Neural progenitor cell (in vitro differentiated cells): ENCODE measurements around the gene MGLL. TPM values are rescaled to one million over a fixed set of nuclear protein-coding genes. Genes with fewer than 3 reads are reported as not detected.

Experiments
- DNase-seq: peaks from one replicate; pipeline ENCODE4 v3.0.0-alpha.2; 2016; ENCODE audit warnings: low spot score
- H2AFZ ChIP-seq: fragments of 200-600 bp; sonication (generic); replicated peaks from 2 replicates; pipeline ENCODE4 v1.6.1; 2016; ENCODE audit warnings: antibody characterized with exemption
- H3F3A ChIP-seq: fragments of 200-600 bp; sonication (generic); 2 replicates; pipeline ENCODE4 v1.6.1; 2016; ENCODE audit warnings: antibody characterized with exemption, low read depth
- H3K27ac ChIP-seq: fragments of 200-600 bp; sonication (generic); 2 replicates; pipeline ENCODE4 v1.5.1; 2016; ENCODE audit warnings: mild to moderate bottlenecking
- H3K27me3 ChIP-seq: fragments of 200-600 bp; sonication (generic); 2 replicates; pipeline ENCODE4 v1.6.1; 2016; ENCODE audit warnings: mild to moderate bottlenecking, moderate library complexity
- H3K36me3 ChIP-seq: fragments of 200-600 bp; sonication (generic); 2 replicates; pipeline ENCODE4 v1.5.1; 2016
- H3K4me1 ChIP-seq: fragments of 200-600 bp; sonication (generic); 2 replicates; pipeline ENCODE4 v1.6.1; 2016; ENCODE audit warnings: mixed run types
- H3K4me2 ChIP-seq: fragments of 200-600 bp; sonication (generic); 2 replicates; pipeline ENCODE4 v1.6.1; 2016
- H3K4me3 ChIP-seq: fragments of 200-600 bp; sonication (generic); 2 replicates; pipeline ENCODE4 v1.5.1; 2016
- H3K79me2 ChIP-seq: fragments of 200-600 bp; sonication (generic); 2 replicates; pipeline ENCODE4 v1.6.1; 2016; ENCODE audit warnings: low read depth
- H3K9ac ChIP-seq: fragments of 200-600 bp; sonication (generic); 2 replicates; pipeline ENCODE4 v1.6.1; 2016
- H3K9me3 ChIP-seq: fragments of 200-600 bp; sonication (generic); 2 replicates; pipeline ENCODE4 v1.5.1; 2016; ENCODE audit warnings: low read depth
- H4K20me1 ChIP-seq: fragments of 200-600 bp; sonication (generic); 2 replicates; pipeline ENCODE4 v1.6.1; 2016; ENCODE audit warnings: low read depth
- H3K27ac Mint-ChIP-seq: 3 replicates; pipeline ENCODE4 v1.8.0; 2021; ENCODE audit warnings: mixed read lengths
- H3K27me3 Mint-ChIP-seq: 2 replicates; pipeline ENCODE4 v1.8.0; 2022; ENCODE audit warnings: low read depth, mild to moderate bottlenecking, inconsistent platforms, moderate library complexity, mixed read lengths; ENCODE audit not compliant: insufficient read depth
- H3K36me3 Mint-ChIP-seq: 3 replicates; pipeline ENCODE4 v1.8.0; 2021; ENCODE audit warnings: mixed read lengths
- H3K4me1 Mint-ChIP-seq: 3 replicates; pipeline ENCODE4 v1.8.0; 2021; ENCODE audit warnings: mixed read lengths
- H3K4me3 Mint-ChIP-seq: 3 replicates; pipeline ENCODE4 v1.8.0; 2021; ENCODE audit warnings: mild to moderate bottlenecking, moderate library complexity, mixed read lengths
- H3K9me3 Mint-ChIP-seq: 3 replicates; pipeline ENCODE4 v1.8.0; 2020; ENCODE audit warnings: mixed read lengths
- CTCF ChIP-seq: fragments of 200-600 bp; sonication (generic); IDR thresholded peaks from 2 replicates; pipeline ENCODE4 v1.5.1; 2017; ENCODE audit warnings: antibody characterized with exemption, mild to moderate bottlenecking
- EZH2 ChIP-seq: fragments of 200-600 bp; sonication (generic); IDR thresholded peaks from 2 replicates; pipeline ENCODE4 v1.6.1; 2017; ENCODE audit warnings: antibody characterized with exemption, mild to moderate bottlenecking, moderate library complexity
- EZH2phosphoT487 ChIP-seq: fragments of 200-600 bp; sonication (generic); IDR thresholded peaks from 2 replicates; pipeline ENCODE4 v1.6.1; 2017; ENCODE audit warnings: antibody characterized with exemption
- total RNA-seq: library from RNA; depleted of rRNA; stranded (reverse); fragments of >200 nt; gene quantifications from 2 replicates; pipeline ENCODE4 v1.2.3, GENCODE V29; 2015; ENCODE audit warnings: low replicate concordance

MGLL gene
- total RNA-seq, 1 donor from 2014 or later, result 0.15 TPM

- H3K4me3 Mint-ChIP-seq, result no peak overlapping the region
- Histone ChIP-seq H3K9ac (no peak overlapping the region), H3K4me2 (peak overlapping the region; percentile 18), H2AFZ (peak overlapping the region; percentile 93), H3K27ac (no peak overlapping the region), H3K79me2 (no peaks in the 10 kb centered on the region), H3K4me1 (peaks cover 18% of the 10 kb centered on the region), H3F3A (peaks cover 8% of the 10 kb centered on the region), H3K4me3 (no peak overlapping the region), H4K20me1 (no peaks in the 10 kb centered on the region), H3K36me3 (no peaks in the 10 kb centered on the region), H3K27me3 (no peaks in the 10 kb centered on the region), H3K9me3 (no peaks in the 10 kb centered on the region)
- H3K4me1 Mint-ChIP-seq, result peaks cover 43% of the 10 kb centered on the region
- H3K27me3 Mint-ChIP-seq, result peaks cover 14% of the 10 kb centered on the region
- no peaks in the 10 kb centered on the region for H3K36me3 Mint-ChIP-seq
- no peak for TF ChIP-seq EZH2phosphoT487
- TF ChIP-seq EZH2, result no peak
- no peak for TF ChIP-seq CTCF
- no peak overlapping the region for H3K27ac Mint-ChIP-seq
- no peaks in the 10 kb centered on the region for H3K9me3 Mint-ChIP-seq
- no peak for DNase-seq
Measured at GRCh38 chr3:127714125-127714571, 108.2 kb downstream of the MGLL start.

DNA sequence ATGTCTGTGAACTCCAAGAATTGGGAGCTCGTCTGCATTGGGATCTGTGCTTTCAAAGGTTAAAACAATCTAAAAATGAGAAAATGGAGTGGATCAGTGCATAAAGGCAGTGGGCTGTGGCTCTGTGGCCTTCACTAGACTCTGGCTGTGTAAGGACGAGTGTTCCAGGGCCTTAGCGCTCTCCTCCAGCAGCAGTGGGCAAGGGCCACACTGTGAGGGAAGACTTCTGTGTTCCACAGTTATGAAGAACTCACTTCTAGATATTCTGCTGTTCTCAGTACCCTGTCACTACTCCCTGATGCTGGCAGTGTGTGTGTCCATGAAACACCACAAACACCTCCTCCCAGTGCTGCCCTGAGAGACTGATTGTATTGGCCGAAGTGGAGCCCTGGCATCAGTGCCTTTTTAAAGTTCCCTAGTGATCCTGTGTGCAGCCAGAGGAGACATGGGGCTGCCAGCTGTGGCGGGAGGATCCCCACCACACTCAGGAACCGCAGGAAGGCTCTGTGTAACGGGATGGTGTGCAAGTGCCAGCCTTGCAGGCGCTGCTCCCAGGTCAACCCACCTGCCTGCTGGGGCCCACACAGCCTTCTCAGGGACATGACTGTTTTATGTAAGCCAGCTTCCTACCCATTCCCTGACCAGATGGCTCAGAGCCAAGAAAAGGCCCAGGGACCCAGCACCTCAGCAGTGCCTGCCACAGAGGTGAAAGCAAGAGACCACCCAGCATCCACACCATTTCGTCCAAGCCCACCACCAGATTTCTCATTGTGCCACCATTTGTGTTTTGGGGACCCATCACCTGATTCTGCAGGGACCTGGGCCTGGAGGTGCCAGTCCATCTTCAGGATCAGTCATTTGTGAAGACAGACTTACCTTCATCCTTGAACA is 109.2 kb downstream of the MGLL start:
- Histone ChIP-seq H3K4me3 (no peak overlapping the region), H3K9ac (no peak overlapping the region), H3K27me3 (no peaks in the 10 kb centered on the region), H3K79me2 (no peaks in the 10 kb centered on the region), H3K27ac (no peak overlapping the region), H3F3A (peaks cover 8% of the 10 kb centered on the region), H3K9me3 (no peaks in the 10 kb centered on the region), H3K4me2 (no peak overlapping the region), H3K4me1 (peaks cover 21% of the 10 kb centered on the region), H3K36me3 (no peaks in the 10 kb centered on the region), H2AFZ (peak overlapping the region; percentile 93), H4K20me1 (no peaks in the 10 kb centered on the region)
- Mint-ChIP-seq H3K27me3 (peaks cover 10% of the 10 kb centered on the region), H3K36me3 (no peaks in the 10 kb centered on the region), H3K27ac (no peak overlapping the region), H3K4me3 (no peak overlapping the region), H3K4me1 (peaks cover 44% of the 10 kb centered on the region), H3K9me3 (no peaks in the 10 kb centered on the region)
- no peak for TF ChIP-seq EZH2phosphoT487
- TF ChIP-seq EZH2, result no peak
- TF ChIP-seq CTCF, result no peak
- no peak for DNase-seq

GRCh38 chr3:127712461-127712860 is 109.9 kb downstream of the MGLL start:
- Histone ChIP-seq H3F3A (peaks cover 8% of the 10 kb centered on the region), H3K4me2 (no peak overlapping the region), H3K27me3 (no peaks in the 10 kb centered on the region), H4K20me1 (no peaks in the 10 kb centered on the region), H3K79me2 (no peaks in the 10 kb centered on the region), H3K9me3 (no peaks in the 10 kb centered on the region), H3K27ac (no peak overlapping the region), H3K9ac (no peak overlapping the region), H3K36me3 (no peaks in the 10 kb centered on the region), H3K4me3 (no peak overlapping the region), H2AFZ (no peak overlapping the region), H3K4me1 (peaks cover 21% of the 10 kb centered on the region)
- peaks cover 10% of the 10 kb centered on the region for H3K27me3 Mint-ChIP-seq
- no peak for TF ChIP-seq EZH2
- no peak for TF ChIP-seq EZH2phosphoT487
- no peak for TF ChIP-seq CTCF
- H3K4me3 Mint-ChIP-seq, result no peak overlapping the region
- peaks cover 48% of the 10 kb centered on the region for H3K4me1 Mint-ChIP-seq
- DNase-seq, result no peak
- H3K27ac Mint-ChIP-seq, result no peak overlapping the region
- no peaks in the 10 kb centered on the region for H3K9me3 Mint-ChIP-seq
- no peaks in the 10 kb centered on the region for H3K36me3 Mint-ChIP-seq
